NCI-H1105 treated with DMSO at 0.1 percent for 48 hours (cell line): ENCODE measurements around the gene ZNF512B.
A peak's percentile ranks its signal among the peaks of the same experiment; 100 is the strongest.
"Not testable (repeated sequence)": the region's sequence is repeated elsewhere in the genome, so short reads cannot be mapped to it uniquely, and the experiment has no call there.

Experiments used
- DNase-seq: peaks from one replicate; lab custom pipeline; 2025; lab: John Stamatoyannopoulos, UW

Gene ZNF512B

GRCh38 chr20:63969838-63970713, at the start of gene ZNF512B:
TSS of gene ZNF512B (minus strand) at chr20:63969930. CDS start at chr20:63967950, 1,980 bp downstream.
- peak; percentile 30 for DNase-seq

DNA sequence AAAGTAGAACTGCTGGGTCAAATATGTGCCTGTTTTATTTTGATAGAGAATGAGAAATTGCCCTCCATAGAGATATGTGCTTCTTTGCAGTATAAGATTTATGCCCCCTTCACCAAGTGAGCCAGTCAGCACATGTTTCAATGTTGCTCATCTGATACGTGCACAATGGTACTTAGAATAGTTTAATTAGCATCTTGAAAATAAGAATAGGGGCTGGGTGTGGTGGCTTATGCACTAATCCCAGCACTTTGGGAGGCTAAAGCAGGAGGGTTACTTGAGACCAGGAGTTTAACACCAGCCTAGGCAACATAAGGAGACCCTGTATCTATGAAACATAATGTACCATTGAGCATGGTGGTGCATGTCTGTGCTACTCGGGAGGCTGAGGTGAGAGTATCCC, 45.9 kb upstream of the ZNF512B start:
- no peak for DNase-seq

DNA sequence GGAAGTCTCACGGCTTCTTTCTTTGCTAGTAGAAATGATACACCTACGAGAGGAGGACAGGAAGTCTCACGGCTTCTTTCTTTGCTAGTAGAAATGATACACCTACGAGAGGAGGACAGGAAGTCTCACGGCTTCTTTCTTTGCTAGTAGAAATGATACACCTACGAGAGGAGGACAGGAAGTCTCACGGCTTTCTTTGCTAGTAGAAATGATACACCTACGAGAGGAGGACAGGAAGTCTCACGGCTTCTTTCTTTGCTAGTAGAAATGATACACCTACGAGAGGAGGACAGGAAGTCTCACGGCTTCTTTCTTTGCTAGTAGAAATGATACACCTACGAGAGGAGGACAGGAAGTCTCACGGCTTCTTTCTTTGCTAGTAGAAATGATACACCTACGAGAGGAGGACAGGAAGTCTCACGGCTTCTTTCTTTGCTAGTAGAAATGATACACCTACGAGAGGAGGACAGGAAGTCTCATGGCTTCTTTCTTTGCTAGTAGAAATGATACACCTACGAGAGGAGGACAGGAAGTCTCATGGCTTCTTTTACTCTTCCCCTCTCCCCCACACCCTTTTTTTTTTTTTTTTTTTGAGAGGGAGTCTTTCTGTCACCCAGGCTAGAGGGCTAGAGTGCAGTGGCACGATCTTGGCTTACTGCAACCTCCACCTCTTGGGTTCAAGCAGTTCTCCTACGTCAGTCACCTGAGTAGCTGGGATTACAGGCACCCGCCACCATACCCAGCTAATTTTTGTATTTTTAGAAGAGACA, 42.8 kb upstream of the ZNF512B start:
- DNase-seq, result not testable (repeated sequence)

GRCh38 chr20:64011366-64011779, 41.6 kb upstream of the ZNF512B start:
- no peak for DNase-seq

DNA sequence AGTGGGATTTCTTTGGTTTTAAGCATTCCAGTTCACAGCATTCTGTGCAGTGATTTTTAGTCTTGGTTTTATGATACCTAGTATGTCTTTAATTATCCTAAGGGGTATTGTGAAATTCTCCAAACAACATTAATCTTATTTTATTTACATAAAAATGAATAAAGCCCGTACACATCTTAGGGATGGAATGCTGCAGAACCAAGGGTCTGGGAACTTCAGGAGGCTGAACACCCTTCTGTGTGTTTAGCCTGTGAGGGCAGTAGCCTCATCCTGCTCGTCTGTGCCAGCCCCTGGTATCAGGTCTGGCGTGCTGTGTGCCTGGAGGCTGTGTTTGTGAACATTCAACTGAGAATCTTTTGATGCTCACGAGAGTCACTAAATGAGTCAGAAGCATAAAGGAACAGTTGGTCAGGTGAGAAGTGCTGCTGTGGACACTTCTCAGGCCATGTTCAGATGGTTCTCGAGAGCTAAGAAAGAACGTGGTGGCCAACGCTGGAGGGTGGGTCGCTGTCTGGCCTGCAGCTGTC, 41.0 kb upstream of the ZNF512B start:
- no peak for DNase-seq

DNA sequence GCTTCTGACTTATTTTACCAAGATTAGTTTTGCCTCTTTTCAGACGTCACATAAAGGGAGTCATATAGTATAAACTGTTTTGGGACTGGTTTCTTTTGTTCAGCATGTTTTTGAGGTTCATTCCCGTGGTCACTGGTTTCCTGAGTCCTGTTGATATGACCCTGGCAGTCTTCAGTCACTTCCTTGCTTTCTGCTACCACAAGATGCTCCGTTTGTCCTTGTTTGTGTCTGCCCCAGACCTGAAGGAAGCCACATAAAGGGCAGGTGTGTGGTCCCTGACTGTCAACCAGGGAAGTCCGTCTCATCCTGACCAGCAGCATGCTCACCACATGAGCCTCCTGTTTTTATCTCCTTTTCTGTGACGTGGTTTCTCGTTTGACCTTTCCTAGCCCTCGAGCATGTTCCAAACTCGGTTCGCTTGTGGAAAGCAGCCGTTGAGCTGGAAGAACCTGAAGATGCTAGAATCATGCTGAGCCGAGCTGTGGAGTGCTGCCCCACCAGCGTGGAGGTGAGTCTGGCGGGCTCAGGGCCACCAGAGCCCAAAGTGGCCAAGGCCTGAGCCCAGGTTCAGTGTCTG, 40.2 kb upstream of the ZNF512B start:
- DNase-seq, result no peak

- DNase-seq, result no peak
Observed at GRCh38 chr20:64006902-64007301, 37.2 kb upstream of the ZNF512B start.

- DNase-seq, result no peak
Observed at GRCh38 chr20:64006490-64006889, 36.8 kb upstream of the ZNF512B start.

- no peak for DNase-seq
Observed at GRCh38 chr20:64005394-64005793, 35.7 kb upstream of the ZNF512B start.

DNA sequence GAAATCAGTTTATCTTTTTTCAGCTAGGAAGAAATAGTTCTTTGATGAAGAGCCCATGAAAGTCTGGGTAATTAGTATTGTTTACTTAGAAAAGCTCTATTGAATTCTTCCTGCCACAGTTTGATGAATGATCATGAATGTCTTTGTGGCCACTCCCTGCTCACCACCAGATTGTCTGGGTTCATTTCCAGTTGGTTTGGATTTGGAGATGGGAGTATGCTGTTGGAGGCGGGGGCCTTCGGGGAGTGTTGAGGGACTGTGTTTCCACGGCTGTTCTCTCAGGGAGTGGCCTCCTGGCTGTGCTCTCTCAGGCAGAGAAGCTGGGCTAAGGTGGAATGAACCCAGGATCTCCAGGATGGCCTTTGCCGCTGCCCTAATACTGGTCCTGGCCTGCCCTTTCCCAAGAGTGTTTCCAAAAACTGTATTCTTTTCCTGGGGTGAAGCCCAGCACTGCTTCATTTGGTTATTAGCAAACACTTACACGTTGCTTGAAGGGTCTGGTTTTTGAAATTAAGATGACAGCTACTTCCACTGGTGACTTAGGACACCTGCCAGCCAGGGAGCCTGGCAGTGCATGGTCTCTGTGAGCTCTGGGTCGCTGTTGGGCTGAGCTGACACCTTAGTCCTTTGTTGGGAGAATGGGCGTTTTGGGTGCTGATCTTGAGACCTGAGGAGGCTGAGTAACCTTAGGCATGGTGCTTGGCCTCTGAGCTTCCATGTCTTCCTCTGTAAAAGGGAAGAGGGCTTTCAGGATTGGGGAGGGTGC, 34.4 kb upstream of the ZNF512B start:
- DNase-seq, result no peak

DNA sequence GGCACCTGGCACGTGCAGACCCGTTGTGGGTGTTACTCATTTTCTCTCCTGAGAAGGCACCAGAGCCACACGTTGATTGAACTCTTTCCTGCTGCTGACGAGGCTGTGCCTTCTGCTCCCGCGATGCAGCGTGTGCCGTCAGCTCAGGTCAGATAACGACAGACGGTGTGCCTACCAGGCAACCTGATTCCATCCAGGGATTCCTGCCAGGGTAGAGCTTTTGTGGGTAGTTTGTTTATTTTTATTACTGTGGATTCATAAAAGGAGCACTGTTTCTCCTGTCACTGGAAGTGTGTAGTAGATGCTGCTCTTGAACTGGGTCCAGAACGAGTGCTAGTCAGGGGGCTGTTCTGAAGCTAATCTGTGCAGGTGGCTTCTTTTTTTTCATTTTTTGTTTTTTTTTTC, 31.9 kb upstream of the ZNF512B start:
- DNase-seq, result peak; percentile 37

GRCh38 chr20:64000906-64001305, 31.2 kb upstream of the ZNF512B start:
- no peak for DNase-seq

GRCh38 chr20:63982937-63983336, 13.2 kb upstream of the ZNF512B start:
- DNase-seq, result no peak

- DNase-seq, result peak; percentile 96
Observed at GRCh38 chr20:63980806-63981728, 11.3 kb upstream of the ZNF512B start, which contains the start of gene PRPF6. TSS of gene PRPF6 (plus strand) at chr20:63981132. CDS start at chr20:63981246, 114 bp downstream.

- no peak for DNase-seq
Observed at GRCh38 chr20:63980317-63980805, 10.6 kb upstream of the ZNF512B start.

- DNase-seq, result peak; percentile 50
Observed at GRCh38 chr20:63979557-63980316, 10.0 kb upstream of the ZNF512B start, which contains the start of gene SAMD10. TSS of gene SAMD10 (minus strand) at chr20:63979642. CDS start at chr20:63979467, 175 bp downstream.

GRCh38 chr20:63979229-63979556, 9.5 kb upstream of the ZNF512B start:
- DNase-seq, result no peak

DNA sequence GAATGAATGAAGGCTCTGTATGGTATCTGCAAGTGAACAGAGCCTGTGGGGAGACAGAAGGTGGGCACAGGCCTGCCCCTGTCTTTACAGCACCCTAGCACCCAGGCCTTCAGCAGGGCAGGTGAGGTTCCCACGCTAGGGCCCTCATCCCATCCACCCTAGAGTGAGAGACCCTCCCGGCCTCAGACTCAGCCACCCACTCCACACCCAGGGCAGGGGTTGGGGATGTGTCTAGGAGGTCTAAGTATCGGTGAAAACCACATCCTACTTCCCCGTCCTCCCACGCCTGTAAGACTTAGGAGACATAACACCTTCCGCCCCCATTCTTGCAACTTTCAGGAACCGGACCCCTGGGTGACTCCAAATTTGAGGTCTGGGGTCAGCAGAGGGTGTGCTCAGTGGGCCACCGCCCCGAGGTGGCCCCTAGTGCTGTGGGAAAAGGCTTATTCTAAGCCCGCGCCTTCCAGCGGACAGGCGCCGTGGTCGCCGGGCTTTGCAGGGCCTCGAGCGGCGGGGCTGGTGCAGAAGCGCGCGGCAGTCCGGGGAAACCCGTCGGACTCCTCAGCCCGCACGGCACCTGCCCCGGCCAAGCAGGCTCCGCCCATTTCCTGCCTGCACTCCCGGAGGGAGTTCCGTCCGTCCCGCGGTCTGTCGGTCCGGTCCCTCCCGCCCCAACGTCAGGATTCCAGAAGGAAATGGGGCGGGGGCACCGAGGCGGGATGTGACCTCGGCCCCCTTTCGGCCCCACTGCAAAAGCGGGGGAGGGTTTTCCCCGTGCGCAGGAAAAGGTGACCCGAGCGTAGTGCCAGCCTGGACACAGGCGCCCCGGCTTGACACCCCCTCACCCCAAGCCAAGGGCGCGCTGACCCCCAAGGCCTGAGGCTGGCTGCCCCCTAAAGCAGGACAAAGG, 8.8 kb upstream of the ZNF512B start:
- peak; percentile 12 for DNase-seq
